WI38 (cell line): ENCODE data around the gene STK24.

Experiments
- H3K4me3 ChIP-seq: 2 replicates; pipeline ENCODE4 v1.5.1; 2011; ENCODE audit warnings: low read depth, mild to moderate bottlenecking, control low read depth, low read length
- TF ChIP-seq, protein P1 (sequence below): IDR thresholded peaks from 2 replicates; pipeline ENCODE4 v1.5.1; 2012; ENCODE audit warnings: low read depth, mild to moderate bottlenecking, control low read depth, low read length

Gene STK24

GRCh38 chr13:98556968-98557631 lies 19.8 kb downstream of the STK24 start:
- H3K4me3 ChIP-seq = no peak overlapping the region
- TF ChIP-seq, protein P1, sequence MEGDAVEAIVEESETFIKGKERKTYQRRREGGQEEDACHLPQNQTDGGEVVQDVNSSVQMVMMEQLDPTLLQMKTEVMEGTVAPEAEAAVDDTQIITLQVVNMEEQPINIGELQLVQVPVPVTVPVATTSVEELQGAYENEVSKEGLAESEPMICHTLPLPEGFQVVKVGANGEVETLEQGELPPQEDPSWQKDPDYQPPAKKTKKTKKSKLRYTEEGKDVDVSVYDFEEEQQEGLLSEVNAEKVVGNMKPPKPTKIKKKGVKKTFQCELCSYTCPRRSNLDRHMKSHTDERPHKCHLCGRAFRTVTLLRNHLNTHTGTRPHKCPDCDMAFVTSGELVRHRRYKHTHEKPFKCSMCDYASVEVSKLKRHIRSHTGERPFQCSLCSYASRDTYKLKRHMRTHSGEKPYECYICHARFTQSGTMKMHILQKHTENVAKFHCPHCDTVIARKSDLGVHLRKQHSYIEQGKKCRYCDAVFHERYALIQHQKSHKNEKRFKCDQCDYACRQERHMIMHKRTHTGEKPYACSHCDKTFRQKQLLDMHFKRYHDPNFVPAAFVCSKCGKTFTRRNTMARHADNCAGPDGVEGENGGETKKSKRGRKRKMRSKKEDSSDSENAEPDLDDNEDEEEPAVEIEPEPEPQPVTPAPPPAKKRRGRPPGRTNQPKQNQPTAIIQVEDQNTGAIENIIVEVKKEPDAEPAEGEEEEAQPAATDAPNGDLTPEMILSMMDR = no peak

- H3K4me3 ChIP-seq = no peak overlapping the region
- TF ChIP-seq, protein P1 = no peak
Observed at GRCh38 chr13:98556142-98556816, 20.6 kb downstream of the STK24 start.

DNA sequence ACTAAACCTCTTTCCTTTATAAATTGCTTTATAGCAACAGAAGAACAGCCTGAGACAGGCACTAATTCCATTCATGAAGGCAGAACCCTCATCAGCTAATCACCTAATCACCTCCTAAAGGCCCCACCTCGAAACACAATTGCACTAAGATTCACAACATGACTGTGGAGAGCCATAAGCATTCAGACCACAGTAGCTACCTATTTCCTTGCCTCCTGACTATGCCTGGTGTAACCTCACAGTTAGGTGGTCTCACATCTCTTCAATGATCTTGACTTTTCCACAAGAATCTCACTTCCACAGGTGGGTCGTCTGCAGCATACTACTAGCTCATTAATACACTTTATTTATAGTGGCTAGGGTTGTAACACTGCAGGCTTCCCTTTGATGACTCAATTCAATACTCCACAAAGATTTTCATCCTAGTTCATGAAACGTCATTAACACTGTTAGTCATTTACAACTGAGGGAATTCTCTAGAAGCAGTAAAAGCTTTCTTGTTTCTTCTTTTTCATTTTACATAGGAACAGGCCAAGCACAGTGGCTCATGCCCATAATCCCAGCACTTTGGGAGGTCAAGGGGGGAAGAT lies 27.1 kb downstream of the STK24 start:
- H3K4me3 ChIP-seq = no peak overlapping the region
- TF ChIP-seq, protein P1 = no peak

DNA sequence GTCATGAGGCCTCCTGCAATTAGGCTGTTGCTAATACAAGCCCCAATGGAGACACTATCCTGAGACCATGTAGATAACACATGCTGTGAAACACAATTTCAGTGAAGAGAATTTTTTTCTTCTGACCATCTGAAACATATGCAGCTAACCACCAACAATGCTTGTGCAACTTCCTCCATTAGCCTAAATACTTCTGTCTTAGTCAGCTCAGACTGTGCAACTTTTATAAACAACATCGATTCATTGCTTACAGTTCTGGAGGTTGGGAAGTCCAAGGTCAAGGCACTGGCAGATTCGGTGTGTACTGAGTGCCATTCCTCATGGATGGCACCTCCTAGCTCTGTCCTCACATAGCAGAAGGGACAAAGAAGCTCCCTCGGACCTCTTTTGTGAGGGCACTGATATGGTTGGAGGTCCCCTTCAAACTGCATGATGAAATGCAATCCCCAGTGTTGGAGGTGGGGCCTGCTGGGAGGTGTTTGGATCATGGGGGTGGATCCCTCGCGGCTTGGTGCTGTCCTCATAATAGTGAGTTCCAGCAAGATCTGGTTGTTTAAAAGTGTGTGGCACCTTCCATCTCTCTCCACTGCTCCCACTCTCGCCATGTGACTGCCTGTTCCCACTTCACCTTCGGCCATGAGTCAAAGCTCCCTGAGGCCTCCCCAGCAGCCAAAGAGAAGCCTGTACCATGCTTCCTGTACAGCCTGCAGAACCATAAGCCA lies 27.7 kb downstream of the STK24 start:
- TF ChIP-seq, protein P1 = no peak
- no peak overlapping the region for H3K4me3 ChIP-seq

DNA sequence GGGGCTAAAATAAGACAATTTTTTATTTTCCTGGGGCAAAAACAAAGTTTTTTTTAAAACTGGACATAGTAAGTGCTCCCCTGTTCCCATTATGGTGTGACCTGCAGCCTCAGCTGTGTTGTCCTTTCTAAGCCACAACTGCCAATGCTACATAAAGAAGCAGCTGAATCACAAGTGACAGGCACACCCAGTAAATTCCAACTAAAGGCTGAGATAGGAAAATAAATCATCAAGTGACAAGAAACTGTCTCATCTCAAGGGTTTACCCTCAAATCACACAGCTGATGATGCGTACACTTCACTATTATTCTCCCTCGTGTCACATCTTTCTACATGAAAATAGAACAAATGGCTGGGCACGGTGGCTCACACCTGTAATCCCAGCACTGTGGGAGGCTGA lies 28.7 kb downstream of the STK24 start:
- TF ChIP-seq, protein P1 = no peak
- no peak overlapping the region for H3K4me3 ChIP-seq

DNA sequence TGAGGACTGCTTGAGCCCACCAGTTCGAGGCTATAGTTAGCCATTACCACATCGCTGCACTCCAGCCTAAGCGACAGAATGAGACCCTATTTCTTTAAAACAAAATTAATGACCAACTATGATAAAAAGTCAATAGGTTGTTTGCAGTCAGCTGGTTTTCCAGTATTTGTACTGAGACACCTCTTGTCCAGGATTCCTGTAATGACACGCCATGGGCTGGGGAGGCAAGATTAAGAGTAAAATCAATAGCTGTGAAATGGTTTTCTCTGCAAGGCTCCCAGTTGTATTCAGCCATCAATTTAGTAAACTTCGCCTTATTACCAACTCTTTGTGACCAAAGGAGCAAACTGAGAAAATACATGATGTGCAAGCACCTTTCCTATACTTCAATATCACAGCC lies 29.5 kb downstream of the STK24 start:
- TF ChIP-seq, protein P1 = no peak
- no peak overlapping the region for H3K4me3 ChIP-seq
